ENCODE results near the gene TREH.

DNA sequence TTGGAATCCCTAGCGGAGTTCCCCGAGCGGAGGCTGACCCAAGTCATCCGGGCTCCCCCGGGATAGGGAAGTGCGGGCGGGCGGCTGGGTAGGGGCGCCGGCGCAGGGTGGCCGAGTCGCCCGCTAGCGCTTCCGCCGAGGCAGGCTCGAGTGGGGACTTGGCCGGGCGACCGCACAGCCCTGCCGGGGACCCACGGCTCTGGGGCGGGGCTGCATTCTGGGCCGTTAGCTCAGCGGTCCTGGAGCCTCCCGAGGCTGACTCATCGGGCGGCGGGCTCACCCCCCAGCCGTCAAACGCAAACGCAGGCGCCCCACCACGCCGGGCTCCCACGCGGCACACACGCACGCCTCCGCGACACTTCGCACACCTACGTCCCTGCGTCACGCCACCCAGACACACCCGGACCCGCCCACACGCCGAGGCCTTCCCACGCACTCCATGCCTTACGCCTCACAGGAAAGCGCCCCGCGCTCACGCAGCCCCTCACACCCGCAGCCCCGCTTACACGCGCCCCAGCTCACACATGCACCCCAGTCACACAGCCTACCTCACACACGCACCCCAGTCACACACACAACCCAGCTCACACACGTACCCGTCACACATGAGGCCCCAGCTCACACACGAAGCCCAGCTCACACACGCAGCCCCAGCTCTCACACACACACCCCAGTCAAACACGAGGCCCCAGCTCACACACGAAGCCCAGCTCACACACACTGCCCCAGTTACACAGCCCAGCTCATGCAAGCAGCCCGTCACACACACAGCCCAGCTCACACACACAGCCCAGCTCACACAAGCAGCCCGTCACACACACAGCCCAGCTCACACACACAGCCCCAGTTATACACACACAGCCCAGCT, 70.9 kb downstream of the TREH start:
- TF ChIP-seq, protein P1, sequence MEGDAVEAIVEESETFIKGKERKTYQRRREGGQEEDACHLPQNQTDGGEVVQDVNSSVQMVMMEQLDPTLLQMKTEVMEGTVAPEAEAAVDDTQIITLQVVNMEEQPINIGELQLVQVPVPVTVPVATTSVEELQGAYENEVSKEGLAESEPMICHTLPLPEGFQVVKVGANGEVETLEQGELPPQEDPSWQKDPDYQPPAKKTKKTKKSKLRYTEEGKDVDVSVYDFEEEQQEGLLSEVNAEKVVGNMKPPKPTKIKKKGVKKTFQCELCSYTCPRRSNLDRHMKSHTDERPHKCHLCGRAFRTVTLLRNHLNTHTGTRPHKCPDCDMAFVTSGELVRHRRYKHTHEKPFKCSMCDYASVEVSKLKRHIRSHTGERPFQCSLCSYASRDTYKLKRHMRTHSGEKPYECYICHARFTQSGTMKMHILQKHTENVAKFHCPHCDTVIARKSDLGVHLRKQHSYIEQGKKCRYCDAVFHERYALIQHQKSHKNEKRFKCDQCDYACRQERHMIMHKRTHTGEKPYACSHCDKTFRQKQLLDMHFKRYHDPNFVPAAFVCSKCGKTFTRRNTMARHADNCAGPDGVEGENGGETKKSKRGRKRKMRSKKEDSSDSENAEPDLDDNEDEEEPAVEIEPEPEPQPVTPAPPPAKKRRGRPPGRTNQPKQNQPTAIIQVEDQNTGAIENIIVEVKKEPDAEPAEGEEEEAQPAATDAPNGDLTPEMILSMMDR (IDR thresholded peaks at IDR 0.05) = no peak
- peak in 2 of 3 donors; percentile 49 to 61 for TF ChIP-seq POLR2AphosphoS5 (IDR thresholded peaks at IDR 0.05)
- no peak for TF ChIP-seq POLR2A (IDR thresholded peaks at IDR 0.05)
